ENCODE measurements around the gene GAB3.

Gene GAB3

DNA sequence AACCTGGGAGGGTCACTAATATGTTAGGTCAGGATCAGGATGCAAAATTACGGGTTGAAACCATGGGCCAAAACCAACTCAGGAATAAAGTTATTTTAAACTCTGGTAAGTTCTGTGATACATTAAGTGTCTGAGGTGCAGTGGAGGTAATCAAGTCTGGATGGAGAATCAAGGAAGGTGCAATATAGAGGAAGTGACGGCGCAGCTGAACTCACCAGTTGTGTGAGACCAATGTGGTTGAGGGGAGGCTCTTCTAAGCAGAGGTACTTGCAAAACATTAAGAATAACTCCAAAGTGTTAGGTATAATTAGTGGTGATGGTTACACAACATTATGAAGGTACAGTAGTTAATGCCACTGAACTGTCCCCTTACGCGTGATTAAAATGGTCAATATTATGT is 19.7 kb downstream of the GAB3 start:
- no peak overlapping the region for H2AFZ ChIP-seq (ENCODE audit: low read length)
- H3K9me3 ChIP-seq (ENCODE audit: low read length), result no peaks in the 10 kb centered on the region
- no peak overlapping the region for H3K27ac ChIP-seq (ENCODE audit: low read depth, low read length, poor library complexity, severe bottlenecking)
- peaks cover 12% of the 10 kb centered on the region for H3K4me1 ChIP-seq (ENCODE audit: insufficient read depth, low read length, severe bottlenecking)
- H4K20me1 ChIP-seq (ENCODE audit: insufficient read depth, low read length), result no peaks in the 10 kb centered on the region
- H3K4me2 ChIP-seq (ENCODE audit: low read length), result no peak overlapping the region
- no peak overlapping the region for H3K9ac ChIP-seq (ENCODE audit: low read length)
- no peaks in the 10 kb centered on the region for H3K9me2 ChIP-seq (ENCODE audit: low read depth, low read length)
- no peaks in the 10 kb centered on the region for H3F3A ChIP-seq (ENCODE audit: insufficient read depth, low read length)
- H3K79me2 ChIP-seq (ENCODE audit: insufficient read depth, low read length), result no peaks in the 10 kb centered on the region
- H3K36me3 ChIP-seq (ENCODE audit: insufficient read depth, low read length), result no peaks in the 10 kb centered on the region
- H3K4me3 ChIP-seq (ENCODE audit: low read depth, low read length, poor library complexity, severe bottlenecking), result no peak overlapping the region
- TF ChIP-seq CTCF (IDR thresholded peaks at IDR 0.05; ENCODE audit: low read length) (no peak), EZH2 (IDR thresholded peaks at IDR 0.05; ENCODE audit: borderline replicate concordance, low read length) (no peak)
- no peaks in the 10 kb centered on the region for H3K27me3 ChIP-seq (ENCODE audit: insufficient read depth, low read length)

- no peak overlapping the region for H3K4me2 ChIP-seq (ENCODE audit: low read length)
- no peaks in the 10 kb centered on the region for H3F3A ChIP-seq (ENCODE audit: insufficient read depth, low read length)
- no peak overlapping the region for H3K4me3 ChIP-seq (ENCODE audit: low read depth, low read length, poor library complexity, severe bottlenecking)
- no peaks in the 10 kb centered on the region for H4K20me1 ChIP-seq (ENCODE audit: insufficient read depth, low read length)
- no peak overlapping the region for H3K9ac ChIP-seq (ENCODE audit: low read length)
- no peaks in the 10 kb centered on the region for H3K27me3 ChIP-seq (ENCODE audit: insufficient read depth, low read length)
- no peaks in the 10 kb centered on the region for H3K36me3 ChIP-seq (ENCODE audit: insufficient read depth, low read length)
- no peaks in the 10 kb centered on the region for H3K79me2 ChIP-seq (ENCODE audit: insufficient read depth, low read length)
- no peaks in the 10 kb centered on the region for H3K9me3 ChIP-seq (ENCODE audit: low read length)
- no peak for TF ChIP-seq CTCF (IDR thresholded peaks at IDR 0.05; ENCODE audit: low read length)
- no peak for TF ChIP-seq EZH2 (IDR thresholded peaks at IDR 0.05; ENCODE audit: borderline replicate concordance, low read length)
- peaks cover 12% of the 10 kb centered on the region for H3K4me1 ChIP-seq (ENCODE audit: insufficient read depth, low read length, severe bottlenecking)
- H3K27ac ChIP-seq (ENCODE audit: low read depth, low read length, poor library complexity, severe bottlenecking), result no peak overlapping the region
- H3K9me2 ChIP-seq (ENCODE audit: low read depth, low read length), result no peaks in the 10 kb centered on the region
- H2AFZ ChIP-seq (ENCODE audit: low read length), result no peak overlapping the region
Measured at GRCh38 chrX:154730253-154730891, 20.5 kb downstream of the GAB3 start.

DNA sequence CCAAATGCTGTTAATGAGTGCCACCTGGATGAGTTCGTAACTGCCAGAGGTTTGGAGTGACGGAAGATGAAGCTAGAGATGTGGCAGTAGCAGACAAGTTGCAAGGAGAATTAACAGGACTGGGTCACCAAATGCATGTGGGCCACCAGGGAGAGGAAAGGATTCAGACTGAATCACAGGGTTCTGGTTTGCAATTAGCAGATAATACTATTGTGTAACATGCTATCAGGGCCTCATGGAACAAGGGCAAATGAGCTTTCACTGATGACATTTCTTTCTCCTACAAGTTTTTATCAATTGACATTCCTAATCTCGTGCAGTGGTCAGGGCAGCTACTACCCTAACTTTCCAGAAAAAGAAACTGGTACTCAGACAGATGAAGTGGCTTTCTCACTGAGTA is 21.4 kb downstream of the GAB3 start:
- Histone ChIP-seq H3K27ac (ENCODE audit: low read depth, low read length, poor library complexity, severe bottlenecking) (no peak overlapping the region), H3K4me2 (ENCODE audit: low read length) (no peak overlapping the region), H4K20me1 (ENCODE audit: insufficient read depth, low read length) (no peaks in the 10 kb centered on the region), H3K27me3 (ENCODE audit: insufficient read depth, low read length) (no peaks in the 10 kb centered on the region), H3K36me3 (ENCODE audit: insufficient read depth, low read length) (no peaks in the 10 kb centered on the region), H3K79me2 (ENCODE audit: insufficient read depth, low read length) (no peaks in the 10 kb centered on the region), H3F3A (ENCODE audit: insufficient read depth, low read length) (no peaks in the 10 kb centered on the region), H3K9ac (ENCODE audit: low read length) (no peak overlapping the region), H3K4me1 (ENCODE audit: insufficient read depth, low read length, severe bottlenecking) (peaks cover 5% of the 10 kb centered on the region), H3K9me2 (ENCODE audit: low read depth, low read length) (no peaks in the 10 kb centered on the region), H2AFZ (ENCODE audit: low read length) (no peak overlapping the region), H3K4me3 (ENCODE audit: low read depth, low read length, poor library complexity, severe bottlenecking) (no peak overlapping the region), H3K9me3 (ENCODE audit: low read length) (no peaks in the 10 kb centered on the region)
- no peak for TF ChIP-seq CTCF (IDR thresholded peaks at IDR 0.05; ENCODE audit: low read length)
- TF ChIP-seq EZH2 (IDR thresholded peaks at IDR 0.05; ENCODE audit: borderline replicate concordance, low read length), result no peak
